Measurements from ENCODE around the gene DTWD2. TPM values are rescaled to one million over a fixed set of nuclear protein-coding genes. Genes with fewer than 3 reads are reported as not detected.
"Not testable (repeated sequence)": the region's sequence is repeated elsewhere in the genome, so short reads cannot be mapped to it uniquely, and the experiment has no call there.

Gene DTWD2
- total RNA-seq, 1 donor from 2014 or later, result 16.8 TPM

DNA sequence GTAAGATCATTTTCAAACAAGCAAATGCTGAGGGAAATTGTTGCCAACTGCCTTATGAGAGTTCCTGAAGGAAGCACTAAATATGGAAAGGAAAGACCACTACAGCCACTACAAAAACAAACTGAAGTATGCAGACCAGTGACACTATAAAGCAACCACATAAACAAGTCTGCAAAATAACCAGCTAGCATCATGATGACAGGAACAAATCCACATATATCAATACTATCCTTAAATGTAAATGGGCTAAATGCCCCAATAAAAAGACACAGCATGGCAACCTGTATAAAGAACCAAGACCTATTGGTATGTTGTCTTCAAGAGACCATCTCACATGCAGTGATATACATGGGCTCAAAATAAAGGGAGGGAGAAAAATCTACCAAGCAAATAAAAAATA is 113.2 kb downstream of the DTWD2 start:
- no peak for DNase-seq (ENCODE audit: low read depth)

DNA sequence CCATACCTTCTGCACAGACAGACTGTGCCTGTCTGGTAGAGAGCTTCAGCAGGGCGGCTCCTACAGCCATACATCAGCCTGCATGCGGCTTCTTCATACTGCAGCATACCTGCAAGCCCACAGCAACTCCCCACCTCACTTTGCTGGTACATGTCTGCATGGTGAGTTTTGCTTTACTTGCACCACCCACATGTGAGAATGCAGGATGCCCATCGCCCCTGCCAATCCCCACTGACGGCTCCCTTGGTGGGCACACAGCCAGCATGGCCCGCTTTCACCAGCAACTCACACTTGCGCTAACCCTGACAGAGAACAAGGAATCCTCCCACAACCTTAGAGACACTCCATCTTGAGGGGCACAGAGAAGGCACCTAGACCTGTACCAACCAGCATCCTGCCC is 114.9 kb downstream of the DTWD2 start:
- no peak for DNase-seq (ENCODE audit: low read depth)

DNA sequence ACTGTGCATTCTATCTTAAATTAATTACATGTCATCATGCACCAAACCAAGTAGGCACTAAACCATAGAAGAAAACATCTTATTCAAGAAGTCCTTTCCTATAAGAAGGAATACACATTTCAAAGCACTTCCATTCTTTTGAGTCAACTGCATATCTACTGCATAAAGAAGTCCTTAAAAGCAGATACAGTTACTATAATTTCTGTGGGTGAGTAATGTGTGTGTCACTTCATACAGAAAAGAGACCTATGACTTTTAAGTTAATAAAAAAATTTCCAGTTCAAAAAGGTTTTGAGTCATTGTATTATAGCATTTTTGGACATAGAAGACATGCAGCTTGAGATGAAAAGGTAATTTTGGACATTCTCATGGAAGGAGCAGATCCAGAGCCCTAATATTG is 125.0 kb downstream of the DTWD2 start:
- DNase-seq (ENCODE audit: low read depth), result peak; percentile 9

DNA sequence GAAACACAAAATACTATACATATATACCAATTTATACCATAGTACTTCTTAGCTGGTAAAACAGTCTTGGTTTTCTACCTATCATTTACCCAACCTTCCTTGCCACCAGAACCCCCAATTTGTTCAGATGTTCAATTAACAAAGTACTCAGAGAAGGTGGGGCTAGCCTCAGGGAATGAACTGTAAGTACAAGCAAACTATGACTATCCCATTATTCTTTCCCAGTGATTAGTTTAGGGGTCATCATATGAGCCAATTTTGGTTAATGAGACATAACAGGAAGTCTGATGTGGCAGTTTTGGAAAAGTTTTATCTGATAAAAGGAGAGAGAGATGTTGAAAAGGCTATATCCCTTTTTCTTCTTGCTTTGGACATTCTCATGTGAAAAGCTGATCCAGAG is 125.8 kb downstream of the DTWD2 start:
- peak; percentile 8 for DNase-seq (ENCODE audit: low read depth)

DNA sequence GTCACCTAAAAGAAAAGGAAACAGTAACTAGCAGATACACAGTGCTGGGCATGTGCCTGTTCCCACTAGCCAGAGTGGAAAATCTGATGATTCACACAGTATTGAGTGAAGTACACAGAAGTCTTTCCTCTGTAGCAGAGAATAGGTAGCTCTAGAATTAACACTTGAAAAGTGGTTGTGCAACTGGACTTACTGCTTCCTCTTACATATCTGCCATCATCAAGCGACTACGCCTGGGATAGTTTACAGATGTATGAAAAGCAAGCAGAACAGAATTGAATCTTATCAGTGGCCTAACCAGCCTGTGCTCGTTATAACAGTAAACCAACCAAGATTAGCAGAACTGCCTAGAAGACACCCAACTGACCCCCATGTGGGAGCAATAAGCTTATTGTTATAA is 130.6 kb downstream of the DTWD2 start:
- DNase-seq (ENCODE audit: low read depth), result peak; percentile 48

DNA sequence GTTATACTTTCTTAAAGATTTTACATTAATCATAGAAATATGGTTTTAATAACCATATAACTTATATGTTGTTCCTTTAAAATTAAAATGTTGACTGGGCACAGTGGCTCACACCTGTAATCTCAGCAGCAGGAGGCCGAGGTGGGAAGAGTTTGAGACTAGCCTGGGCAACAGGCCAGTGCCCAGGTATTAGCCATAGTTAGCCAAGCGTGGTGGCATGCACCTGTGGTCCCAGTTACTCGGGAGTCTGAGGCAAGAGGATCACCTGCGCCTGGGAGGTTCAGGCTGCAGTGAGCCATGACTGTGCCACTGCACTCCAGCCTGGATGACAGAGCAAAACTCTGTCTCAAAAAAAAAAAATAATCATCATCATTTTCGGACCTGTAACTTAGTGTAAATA is 133.5 kb downstream of the DTWD2 start:
- no peak for DNase-seq (ENCODE audit: low read depth)

DNA sequence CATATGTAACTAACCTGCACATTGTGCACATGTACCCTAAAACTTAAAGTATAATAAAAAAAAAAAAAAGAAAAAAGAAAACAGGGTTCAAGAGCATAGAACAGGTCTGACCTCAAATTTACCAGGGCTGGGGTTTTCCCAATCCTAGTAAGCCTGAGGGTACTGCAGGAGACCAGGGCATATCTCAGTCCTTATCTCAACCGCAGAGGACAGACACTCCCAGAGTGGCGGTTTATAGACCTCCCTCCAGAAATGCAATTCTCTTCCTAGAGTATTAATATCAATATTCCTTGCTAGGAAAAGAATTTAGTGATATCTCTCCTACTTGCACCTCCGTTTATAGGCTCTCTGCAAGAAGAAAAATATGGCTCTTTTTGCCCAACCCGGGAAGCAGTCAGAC is 136.6 kb downstream of the DTWD2 start:
- DNase-seq (ENCODE audit: low read depth), result not testable (repeated sequence)

DNA sequence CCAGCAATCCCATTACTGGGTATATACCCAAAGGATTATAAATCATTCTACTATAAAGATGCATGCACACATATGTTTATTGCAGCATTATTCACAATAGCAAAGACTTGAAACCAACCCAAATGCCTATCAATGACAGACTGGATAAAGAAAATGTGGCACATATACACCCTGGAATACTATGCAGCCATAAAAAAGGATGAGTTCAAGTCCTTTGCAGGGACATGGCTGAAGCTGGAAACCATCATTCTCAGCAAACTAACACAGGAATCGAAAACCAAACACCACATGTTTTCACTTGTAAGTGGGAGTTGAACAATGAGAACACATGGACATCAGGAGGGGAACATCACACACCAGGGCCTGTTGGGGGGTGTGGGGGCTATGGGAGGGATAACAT is 138.8 kb downstream of the DTWD2 start:
- DNase-seq (ENCODE audit: low read depth), result not testable (repeated sequence)

DNA sequence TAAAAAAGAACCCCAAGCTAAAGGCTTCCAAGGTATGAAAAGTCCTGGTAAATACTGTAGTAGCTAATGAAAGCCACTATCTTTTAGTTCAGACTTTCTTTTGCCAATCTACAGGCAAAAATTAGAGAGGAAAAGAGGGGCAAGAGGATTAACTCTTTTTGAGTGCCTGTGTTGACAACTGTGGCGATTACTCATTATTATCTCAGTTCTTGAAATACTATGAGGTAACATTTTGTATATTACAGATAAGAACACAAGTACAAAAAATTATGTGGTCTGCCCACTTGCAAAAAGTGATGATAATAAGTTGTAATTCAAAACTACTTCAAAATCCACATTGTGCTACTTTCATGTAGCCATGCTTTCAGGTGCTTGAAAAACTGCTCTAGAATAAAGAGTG is 144.0 kb downstream of the DTWD2 start:
- no peak for DNase-seq (ENCODE audit: low read depth)

DNA sequence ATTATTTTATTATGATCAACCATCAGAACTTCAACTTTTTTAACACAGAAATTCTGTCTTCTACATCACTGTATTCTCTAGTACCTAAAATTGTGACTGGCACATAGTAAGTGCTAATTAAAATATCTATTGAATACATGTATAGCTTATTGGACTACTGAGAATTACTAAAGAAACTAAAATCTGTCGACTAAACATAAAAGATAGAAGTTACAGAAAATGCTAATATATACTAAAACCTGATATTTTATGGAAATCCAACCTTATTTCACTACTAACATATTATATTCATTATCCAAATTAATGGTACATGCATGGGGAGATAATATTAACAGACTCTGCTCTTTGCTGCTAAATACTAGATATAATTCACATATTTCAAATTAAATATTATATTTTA is 153.6 kb downstream of the DTWD2 start:
- DNase-seq (ENCODE audit: low read depth), result no peak

DNA sequence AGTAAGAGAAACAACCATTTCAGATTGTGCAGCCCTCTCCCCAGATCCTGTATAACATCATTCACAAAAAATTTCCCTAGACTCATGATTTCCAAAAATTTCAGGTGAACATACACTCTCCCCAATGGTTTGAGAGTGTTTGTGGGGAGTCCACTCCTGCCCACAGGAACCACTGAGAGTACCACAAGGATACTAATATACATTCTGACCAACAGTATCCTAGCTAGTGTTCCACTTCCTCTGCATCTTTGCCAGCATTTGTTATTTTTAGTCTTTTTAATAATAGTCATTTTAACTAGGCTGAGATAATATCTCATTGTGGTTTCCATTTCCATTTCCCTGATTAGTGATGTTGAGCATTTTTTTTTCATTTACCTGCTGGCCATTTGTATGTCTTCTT is 155.4 kb downstream of the DTWD2 start:
- no peak for DNase-seq (ENCODE audit: low read depth)

DNA sequence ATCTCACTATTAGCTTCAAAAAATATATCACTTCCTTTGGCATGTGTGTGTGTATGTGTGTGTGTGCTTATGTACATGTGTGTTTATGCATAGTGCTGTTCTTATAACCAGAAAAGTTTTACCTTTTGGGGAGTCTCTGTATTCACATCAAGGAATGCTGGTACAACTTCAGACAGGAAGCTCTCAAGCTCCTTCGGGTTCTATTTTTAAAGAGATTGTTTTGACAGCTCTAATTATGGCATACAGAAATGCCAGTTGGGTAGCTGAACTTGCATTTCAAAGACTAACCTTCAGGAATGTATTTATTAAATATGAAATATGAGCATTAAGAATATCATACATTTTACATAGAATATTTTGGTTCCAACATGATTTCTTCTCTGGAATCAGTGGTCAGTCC is 163.1 kb downstream of the DTWD2 start:
- no peak for DNase-seq (ENCODE audit: low read depth)

DNA sequence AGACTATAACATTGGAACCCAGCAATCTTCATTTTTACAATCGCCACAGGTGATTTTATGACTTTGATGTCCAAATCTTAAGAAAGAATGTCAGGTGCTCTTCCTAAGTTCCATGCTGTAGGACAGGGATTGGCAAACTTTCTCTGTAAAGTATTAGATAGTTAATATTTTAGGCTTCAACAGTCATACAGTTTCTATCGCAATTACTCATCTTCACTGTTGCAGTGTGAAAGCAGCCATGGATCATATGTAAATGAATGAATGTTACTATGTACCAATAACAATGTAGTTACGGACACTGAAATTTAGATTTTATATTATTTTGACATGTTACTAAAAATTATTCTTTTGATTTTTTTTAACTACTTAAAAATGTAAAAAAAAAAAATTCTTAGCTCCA is 169.7 kb downstream of the DTWD2 start:
- no peak for DNase-seq (ENCODE audit: low read depth)

DNA sequence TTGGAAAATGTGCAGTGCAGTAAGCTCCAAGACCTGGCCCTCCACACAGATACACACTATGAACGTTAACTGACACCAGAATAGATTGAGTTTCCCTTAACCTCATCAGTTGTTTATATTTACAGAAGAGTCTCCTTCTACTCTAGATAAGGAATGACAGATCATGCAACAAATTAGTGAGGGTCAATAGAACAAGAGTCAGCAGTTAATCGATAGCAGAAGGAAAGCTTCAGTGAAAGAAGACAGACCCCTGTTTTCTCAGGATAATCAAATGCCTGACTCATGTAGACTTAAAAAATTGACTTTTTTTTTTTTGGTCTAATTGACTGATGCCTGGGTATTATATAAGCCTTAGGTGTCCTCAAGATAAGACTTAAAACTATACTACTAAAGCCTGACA is 179.9 kb downstream of the DTWD2 start:
- DNase-seq (ENCODE audit: low read depth), result no peak

DNA sequence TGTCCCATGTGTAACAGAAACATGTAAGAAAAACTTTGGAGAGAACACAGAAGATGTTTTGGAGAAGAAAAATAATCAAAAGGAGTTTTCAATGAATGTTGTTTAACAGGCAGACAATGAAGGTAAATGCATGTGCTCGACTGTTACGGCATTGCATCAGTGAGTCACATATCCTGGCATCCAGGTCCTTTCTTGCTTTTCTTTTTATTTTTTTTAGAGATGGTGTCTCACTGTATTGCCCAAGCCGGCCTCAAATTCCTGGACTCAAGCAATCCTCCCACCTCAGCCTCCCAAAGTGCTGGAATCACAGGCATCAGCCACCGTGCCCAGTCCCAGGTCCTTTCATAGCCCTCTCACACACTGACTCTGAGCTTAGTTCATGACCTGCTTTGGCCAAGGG is 181.8 kb downstream of the DTWD2 start:
- DNase-seq (ENCODE audit: low read depth), result no peak

DNA sequence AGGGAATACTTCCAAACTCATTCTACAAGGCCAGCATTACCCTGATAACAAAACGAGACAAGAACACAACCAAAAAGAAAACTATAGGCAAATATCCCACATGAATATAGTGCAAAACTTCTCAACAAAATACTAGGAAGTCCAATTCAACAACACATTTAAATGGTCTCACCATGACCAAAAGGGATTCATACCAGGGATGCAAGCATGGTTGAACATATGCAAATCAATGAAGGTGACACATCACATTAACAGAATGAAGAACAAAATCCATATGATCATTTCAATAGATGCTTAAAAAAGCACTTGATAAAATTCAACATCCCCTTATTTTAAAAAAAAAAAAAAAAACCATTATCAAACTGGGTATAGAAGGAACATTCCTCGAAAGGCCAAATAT is 186.0 kb downstream of the DTWD2 start:
- DNase-seq (ENCODE audit: low read depth), result no peak

DNA sequence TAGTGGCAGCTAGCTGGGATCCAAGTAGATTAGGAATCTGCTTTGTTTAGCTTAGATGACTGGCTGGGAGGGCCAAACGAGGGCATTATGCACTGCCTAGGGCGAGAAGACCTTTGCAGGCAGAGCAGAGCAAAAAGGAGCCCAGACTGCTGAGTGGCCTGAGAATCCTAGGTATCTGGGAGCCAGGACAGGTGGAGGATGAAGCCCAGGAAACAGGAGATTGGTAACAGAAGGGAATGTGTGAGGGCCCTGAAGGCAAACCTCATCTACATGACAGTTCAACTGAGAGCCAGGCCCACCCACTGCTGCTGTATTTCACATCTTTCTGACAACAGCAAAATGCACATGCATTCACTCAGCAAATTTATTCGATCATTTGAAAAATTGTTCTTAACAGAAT is 192.3 kb downstream of the DTWD2 start:
- DNase-seq (ENCODE audit: low read depth), result no peak

DNA sequence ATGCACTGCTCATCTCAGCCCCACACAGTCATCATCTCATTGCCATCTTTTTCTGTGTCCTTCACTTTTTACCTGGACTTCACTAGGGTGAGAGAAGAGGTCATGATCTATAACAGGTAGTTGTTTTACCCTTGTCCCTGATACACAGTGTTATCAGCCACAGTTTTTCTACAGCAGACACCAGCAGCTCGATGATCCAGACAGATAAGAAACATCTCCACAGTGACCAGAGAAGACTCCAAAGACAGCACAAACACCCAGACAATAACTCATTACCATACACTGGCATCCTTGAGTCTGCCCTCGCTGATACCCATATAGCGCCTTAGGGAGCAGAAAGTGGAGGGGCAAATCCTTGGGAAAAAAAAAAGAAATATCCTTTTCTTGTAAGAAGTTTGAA is 194.1 kb downstream of the DTWD2 start:
- DNase-seq (ENCODE audit: low read depth), result no peak

DNA sequence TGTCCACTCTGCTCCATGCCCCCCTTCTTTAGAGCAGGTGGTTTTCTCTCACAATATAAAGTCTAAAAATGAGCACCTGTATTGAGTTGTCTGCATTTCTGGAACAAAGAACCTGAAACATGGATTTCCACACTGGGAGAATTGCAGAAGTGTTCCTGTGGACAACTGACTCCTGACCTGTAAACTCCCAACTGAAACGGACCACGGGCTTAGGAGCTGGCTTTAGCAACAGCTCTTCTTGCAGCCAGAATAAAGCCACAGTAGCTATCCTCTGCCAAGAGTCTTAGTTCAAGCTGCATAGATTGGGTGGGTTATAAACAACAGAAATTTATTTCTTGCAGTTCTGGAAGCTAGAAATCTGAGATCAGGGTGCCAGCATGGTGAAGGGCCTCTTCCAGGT is 194.7 kb downstream of the DTWD2 start:
- DNase-seq (ENCODE audit: low read depth), result no peak

DNA sequence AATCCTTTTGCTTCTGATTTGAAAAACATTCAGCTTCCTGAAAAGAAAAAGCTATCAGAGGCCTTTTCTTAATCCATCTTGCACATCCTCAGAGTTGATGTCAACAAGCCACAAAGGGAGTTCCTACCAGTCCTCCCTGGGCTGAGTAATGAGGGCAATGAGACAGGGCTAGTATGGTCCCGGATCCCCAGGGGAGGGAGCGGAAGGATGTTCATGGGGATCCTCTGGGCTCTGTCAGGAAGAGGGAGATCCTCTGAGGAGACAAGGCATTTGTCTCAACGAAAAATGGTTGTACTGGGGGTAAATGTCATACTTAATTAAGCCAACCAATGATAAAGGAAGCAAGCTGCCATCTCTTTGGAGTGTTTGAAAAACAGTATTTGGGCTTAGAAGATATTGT is 195.3 kb downstream of the DTWD2 start:
- no peak for DNase-seq (ENCODE audit: low read depth)

DNA sequence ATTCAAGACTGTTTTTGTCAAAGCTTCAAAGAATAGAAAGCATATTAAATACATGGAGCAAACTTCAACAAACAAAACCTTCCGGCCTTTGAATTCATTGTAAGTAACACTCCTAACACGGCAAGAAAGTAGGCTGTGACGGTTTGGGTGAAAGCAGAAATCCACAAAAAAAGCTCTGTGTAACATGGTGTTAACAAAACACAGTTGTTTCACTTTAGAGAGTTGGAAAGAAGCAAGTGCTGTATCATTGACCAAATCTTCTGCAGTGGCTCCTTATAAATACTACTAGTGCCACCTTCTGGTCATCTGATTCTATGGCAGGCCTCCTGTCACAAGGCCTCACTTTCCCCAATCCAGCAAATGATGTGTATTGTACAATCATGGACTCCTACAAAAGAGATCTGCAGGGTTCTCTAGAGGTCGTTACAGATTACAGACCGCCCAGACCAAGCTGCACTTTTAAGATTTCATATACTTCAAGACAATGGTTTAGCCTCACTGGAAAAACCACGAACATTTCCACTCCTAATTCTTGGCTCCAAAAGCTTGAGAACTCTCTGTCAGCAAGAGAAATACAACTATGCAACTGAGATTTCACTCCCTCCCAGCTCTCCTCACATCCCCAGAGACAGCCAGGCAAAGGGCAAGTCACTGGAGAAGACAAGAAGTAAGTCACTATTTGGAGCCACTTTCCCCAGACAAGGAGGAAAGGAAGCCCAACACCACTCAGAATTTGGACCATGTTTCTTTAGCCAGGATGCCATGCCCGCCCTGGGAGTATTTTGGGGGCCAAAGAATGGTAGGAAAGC is 196.2 kb downstream of the DTWD2 start:
- peak; percentile 82 for DNase-seq (ENCODE audit: low read depth)

DNA sequence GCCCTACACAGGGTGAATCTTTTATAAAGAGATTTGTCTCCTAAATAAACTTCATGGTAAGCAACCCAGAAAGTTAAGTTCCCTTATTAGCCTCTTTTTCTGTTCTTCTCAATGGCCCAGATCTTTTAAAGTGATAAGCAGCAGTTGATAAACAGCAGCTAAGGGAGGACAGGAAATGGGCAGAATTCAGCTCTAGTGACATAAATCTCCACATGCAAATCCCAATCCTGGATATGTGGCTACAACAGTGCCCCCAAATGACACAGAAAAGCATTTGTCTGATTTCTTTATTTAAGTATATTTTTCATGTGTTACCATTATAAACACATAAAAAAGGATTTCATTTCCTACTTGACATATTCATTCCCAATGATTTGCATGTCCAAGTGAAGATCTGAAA is 199.0 kb downstream of the DTWD2 start:
- no peak for DNase-seq (ENCODE audit: low read depth)

DNA sequence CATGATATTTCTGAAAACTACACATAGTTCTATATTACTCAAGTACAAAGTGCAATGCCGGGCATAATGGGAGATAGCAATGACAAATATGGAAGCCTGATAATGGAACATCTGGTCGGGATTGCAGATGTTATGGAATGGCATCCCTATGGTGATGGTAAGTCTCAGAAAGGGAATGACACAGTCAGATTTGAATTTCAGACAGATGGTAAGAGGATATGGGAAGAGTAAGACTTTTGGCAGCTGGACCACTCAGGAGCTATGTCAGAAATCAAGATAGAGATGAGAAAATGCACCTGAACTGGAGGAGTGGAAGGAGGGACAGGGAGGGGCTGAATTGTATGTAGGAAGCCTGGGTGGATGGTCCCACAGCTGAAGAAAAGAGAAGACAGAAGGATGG is 200.0 kb downstream of the DTWD2 start:
- no peak for DNase-seq (ENCODE audit: low read depth)
